Body of pancreas (tissue), 4 donors: ENCODE results near the gene ABCG5. TPM values are rescaled to one million over a fixed set of nuclear protein-coding genes. Genes with fewer than 3 reads are reported as not detected.
A peak's percentile ranks its signal among the peaks of the same experiment; 100 is the strongest.

Experiments used
- ATAC-seq: fragments of 150-250 bp; one replicate; pipeline ENCODE4 v1.9.1; 2016
- DNase-seq, 4 donors: peaks; one replicate each; pipeline ENCODE4 v3.0.0-alpha.2; 2019
- H3K27ac ChIP-seq, 4 donors: fragments of 200-600 bp; sonication (generic); 1 replicate in 3 of 4; 2 replicates in 1 of 4; pipeline versions ENCODE4 v1.5.1 to v1.6.1; 2016 to 2019; ENCODE audit warnings: mild to moderate bottlenecking in 1 of 4, mixed read lengths in 1 of 4, moderate library complexity in 1 of 4
- H3K27me3 ChIP-seq, 2 donors: fragments of 200-600 bp; sonication (generic); one replicate each; pipeline ENCODE4 v1.6.0; 2016; ENCODE audit warnings: mild to moderate bottlenecking in 1 of 2
- H3K36me3 ChIP-seq, 2 donors: fragments of 200-600 bp; sonication (generic); replicated peaks in 1 of 2; 2 replicates each; pipeline ENCODE4 v1.5.1; 2016; ENCODE audit warnings: low read depth in 2 of 2; ENCODE audit not compliant: insufficient read depth in 1 of 2
- H3K4me1 ChIP-seq: fragments of 200-600 bp; sonication (generic); one replicate; pipeline ENCODE4 v1.6.0; 2016
- H3K4me3 ChIP-seq, 2 donors: fragments of 200-600 bp; sonication (generic); 1 replicate in 1 of 2; 2 replicates in 1 of 2; pipeline ENCODE4 v1.5.1; 2016 to 2019
- H3K9me3 ChIP-seq, 3 donors: fragments of 200-600 bp; sonication (generic); 1 replicate in 2 of 3; 2 replicates in 1 of 3; pipeline ENCODE4 v1.5.1; 2016
- CTCF ChIP-seq, 7 experiments: fragments of 450-650 bp in 4 of 7; fragments of 200-600 bp in 3 of 7; sonication (generic) in 3 of 7; IDR thresholded peaks; one replicate each; pipeline ENCODE4 v1.5.1; 2016 to 2019; ENCODE audit warnings: antibody characterized with exemption in 7 of 7
- POLR2A ChIP-seq, 3 donors: fragments of 450-650 bp; IDR thresholded peaks; one replicate each; pipeline ENCODE4 v1.6.1; 2016; ENCODE audit warnings: antibody characterized with exemption in 3 of 3, mild to moderate bottlenecking in 2 of 3
- WGBS, 2 donors: methylation state at CpG; one replicate each; pipeline ENCODE4 v1.1.5; 2017; 5-methylcytosine and 5-hydroxymethylcytosine counted together
- intact Hi-C: fragments of 100-400 bp; cut with DNase I; formaldehyde crosslinking; loops from one replicate; pipeline ENCODE4 v1.15.1; 2023
- total RNA-seq, 2 donors: library from RNA; depleted of rRNA; stranded (reverse); fragments of >200 nt; gene quantifications; one replicate each; pipeline ENCODE4 v1.1.0, GENCODE V29; 2016

Gene ABCG5
- total RNA-seq, 2 donors from 2014 or later = not detected

- ATAC-seq (peak; percentile 48), DNase-seq (no peak)
- peaks cover 0 to 3% of the 10 kb centered on the region in 2 donors for H3K36me3 ChIP-seq
- TF ChIP-seq POLR2A (IDR thresholded peaks at IDR 0.05) (no peak), CTCF (IDR thresholded peaks at IDR 0.05) (no peak)
- H3K4me1 ChIP-seq = no peaks in the 10 kb centered on the region
- intact Hi-C loops = no loop called here
- whole genome bisulfite sequencing, 2 donors = 82 to 86% methylated on average over 5 of the region's 5 CpGs
- H3K4me3 ChIP-seq = no peak overlapping the region
- H3K9me3 ChIP-seq = no peaks in the 10 kb centered on the region
- H3K27me3 ChIP-seq = no peaks in the 10 kb centered on the region
- no peak overlapping the region for H3K27ac ChIP-seq
Measured at GRCh38 chr2:43790147-43790546, 48.5 kb downstream of the ABCG5 start.

- Histone ChIP-seq H3K4me1 (no peaks in the 10 kb centered on the region), H3K36me3 (peaks cover 0 to 3% of the 10 kb centered on the region in 2 donors), H3K27ac (no peak overlapping the region), H3K4me3 (no peak overlapping the region), H3K27me3 (no peaks in the 10 kb centered on the region), H3K9me3 (no peaks in the 10 kb centered on the region)
- intact Hi-C loops = no loop called here
- no peak for TF ChIP-seq CTCF (IDR thresholded peaks at IDR 0.05)
- TF ChIP-seq POLR2A (IDR thresholded peaks at IDR 0.05) = no peak
- no peak for DNase-seq
- no peak for ATAC-seq
- 100% methylated on average over 1 of the region's 1 CpG for WGBS, 2 donors
Measured at GRCh38 chr2:43788646-43789045, 50.0 kb downstream of the ABCG5 start.

GRCh38 chr2:43787895-43788294 lies 50.7 kb downstream of the ABCG5 start:
- no peak overlapping the region for H3K27ac ChIP-seq
- no peaks in the 10 kb centered on the region for H3K9me3 ChIP-seq
- DNase-seq (no peak), ATAC-seq (no peak)
- H3K27me3 ChIP-seq = no peaks in the 10 kb centered on the region
- peaks cover 0 to 3% of the 10 kb centered on the region in 2 donors for H3K36me3 ChIP-seq
- TF ChIP-seq CTCF (IDR thresholded peaks at IDR 0.05) = no peak
- no peak for TF ChIP-seq POLR2A (IDR thresholded peaks at IDR 0.05)
- intact Hi-C loops = no loop called here
- H3K4me3 ChIP-seq = no peak overlapping the region
- H3K4me1 ChIP-seq = no peaks in the 10 kb centered on the region

- Histone ChIP-seq H3K27me3 (no peaks in the 10 kb centered on the region), H3K9me3 (peaks cover 0 to 4% (median 0%) of the 10 kb centered on the region in 3 donors), H3K4me3 (no peak overlapping the region), H3K4me1 (peaks cover 6% of the 10 kb centered on the region), H3K36me3 (peaks cover 0 to 6% of the 10 kb centered on the region in 2 donors), H3K27ac (no peak overlapping the region)
- no peak for DNase-seq
- intact Hi-C loops = no loop called here
- WGBS, 2 donors = 94 to 95% methylated on average over 8 of the region's 8 CpGs
- no peak for ATAC-seq
- TF ChIP-seq CTCF (IDR thresholded peaks at IDR 0.05) = no peak
- no peak for TF ChIP-seq POLR2A (IDR thresholded peaks at IDR 0.05)
Measured at GRCh38 chr2:43778233-43778632, 60.4 kb downstream of the ABCG5 start.

- Histone ChIP-seq H3K4me3 (no peak overlapping the region), H3K9me3 (peaks cover 0 to 4% (median 0%) of the 10 kb centered on the region in 3 donors), H3K4me1 (peaks cover 6% of the 10 kb centered on the region), H3K27me3 (no peaks in the 10 kb centered on the region), H3K27ac (no peak overlapping the region), H3K36me3 (peaks cover 0 to 6% of the 10 kb centered on the region in 2 donors)
- TF ChIP-seq POLR2A (IDR thresholded peaks at IDR 0.05) (no peak), CTCF (IDR thresholded peaks at IDR 0.05) (no peak)
- intact Hi-C loops = no loop called here
- ATAC-seq = no peak
- no peak for DNase-seq
- 95 to 97% methylated on average over 8 of the region's 8 CpGs for WGBS, 2 donors
Measured at GRCh38 chr2:43777306-43777926, 61.2 kb downstream of the ABCG5 start.
